Keratinocyte (primary cell): ENCODE results near the gene ASB4. TPM values are rescaled to one million over a fixed set of nuclear protein-coding genes. Genes with fewer than 3 reads are reported as not detected.

Experiments
- DNase-seq: peaks from one replicate; pipeline ENCODE4 v3.0.0-alpha.2; 2011; ENCODE audit warnings: low read depth, missing footprints, low spot score
- FAIRE-seq: peaks from 2 replicates; lab custom pipeline; 2011; peaks lifted over from hg19 to GRCh38; lab: Jason Lieb, UNC
- H2AFZ ChIP-seq: 2 replicates; pipeline ENCODE4 v1.6.0; 2012; ENCODE audit warnings: low read length, control low read depth, inconsistent platforms; ENCODE audit not compliant: control insufficient read depth
- H3K27ac ChIP-seq: 2 replicates; pipeline ENCODE4 v1.5.1; 2011; ENCODE audit warnings: low read length; ENCODE audit not compliant: control insufficient read depth, insufficient read depth
- H3K27me3 ChIP-seq: 3 replicates; pipeline ENCODE4 v1.6.0; 2011; ENCODE audit warnings: low read length; ENCODE audit not compliant: control insufficient read depth, insufficient read depth; ENCODE audit errors: extremely low read depth
- H3K36me3 ChIP-seq, 2 experiments: 2 replicates in 1 of 2; 3 replicates in 1 of 2; pipeline ENCODE4 v1.5.1; 2011; ENCODE audit warnings: low read length in 2 of 2, mild to moderate bottlenecking in 1 of 2; ENCODE audit not compliant: control insufficient read depth in 2 of 2, insufficient read depth in 2 of 2; ENCODE audit errors: extremely low read depth in 1 of 2
- H3K4me1 ChIP-seq: 3 replicates; pipeline ENCODE4 v1.5.1; 2011; ENCODE audit warnings: low read length; ENCODE audit not compliant: control insufficient read depth, insufficient read depth; ENCODE audit errors: extremely low read depth
- H3K4me2 ChIP-seq: 3 replicates; pipeline ENCODE4 v1.6.0; 2011; ENCODE audit warnings: low read depth, low read length; ENCODE audit not compliant: control insufficient read depth, insufficient read depth; ENCODE audit errors: extremely low read depth
- H3K4me3 ChIP-seq, 3 experiments: fragments of 200-600 bp in 1 of 3; sonication (generic) in 1 of 3; 2 replicates in 2 of 3; 3 replicates in 1 of 3; pipeline ENCODE4 v1.5.1; 2011 to 2016; ENCODE audit warnings: low read length in 3 of 3, mild to moderate bottlenecking in 3 of 3, control low read depth in 2 of 3, inconsistent platforms in 1 of 3, low read depth in 1 of 3, mixed read lengths in 1 of 3, mixed run types in 1 of 3, moderate library complexity in 1 of 3; ENCODE audit not compliant: control insufficient read depth in 2 of 3, insufficient read depth in 2 of 3; ENCODE audit errors: extremely low read depth in 1 of 3
- H3K79me2 ChIP-seq: 2 replicates; pipeline ENCODE4 v1.6.0; 2012; ENCODE audit warnings: low read length; ENCODE audit not compliant: control insufficient read depth, insufficient read depth
- H3K9ac ChIP-seq: 3 replicates; pipeline ENCODE4 v1.6.0; 2011; ENCODE audit warnings: low read length; ENCODE audit not compliant: control insufficient read depth, insufficient read depth; ENCODE audit errors: extremely low read depth
- H3K9me1 ChIP-seq: 3 replicates; pipeline ENCODE4 v1.6.0; 2011; ENCODE audit warnings: low read length; ENCODE audit not compliant: control insufficient read depth, insufficient read depth; ENCODE audit errors: extremely low read depth
- H3K9me3 ChIP-seq: 2 replicates; pipeline ENCODE4 v1.5.1; 2012; ENCODE audit warnings: low read depth, low read length; ENCODE audit not compliant: control insufficient read depth
- H4K20me1 ChIP-seq: 3 replicates; pipeline ENCODE4 v1.6.0; 2011; ENCODE audit warnings: low read length; ENCODE audit not compliant: control insufficient read depth, insufficient read depth; ENCODE audit errors: extremely low read depth
- CTCF ChIP-seq, 3 experiments: IDR thresholded peaks in 1 of 3; conservative IDR thresholded peaks in 1 of 3; optimal IDR thresholded peaks in 1 of 3; 2 replicates in 2 of 3; 3 replicates in 1 of 3; pipeline versions ENCODE3 to v1.5.1; 2011; ENCODE audit warnings: low read length in 3 of 3, mild to moderate bottlenecking in 3 of 3, moderate library complexity in 2 of 3, control low read depth in 1 of 3, inconsistent platforms in 1 of 3; ENCODE audit not compliant: insufficient read depth in 2 of 3; ENCODE audit errors: extremely low read depth in 1 of 3
- EZH2 ChIP-seq: IDR thresholded peaks from one replicate; pipeline ENCODE4 v1.6.1; 2012; ENCODE audit warnings: inconsistent platforms, mild to moderate bottlenecking, low read length, moderate library complexity
- dilution Hi-C: fragments of 300-500 bp; cut with MboI; formaldehyde crosslinking; loops from one replicate; pipeline ENCODE4 v1.7.0; 2020; ENCODE audit warnings: low sequenced_read_pairs; ENCODE audit not compliant: extremely low pct_ligation_motif_present
- polyA plus RNA-seq, 5 experiments: library from polyadenylated mRNA; depleted of rRNA in 3 of 5; stranded (reverse) in 3 of 5; stranded (forward) in 1 of 5; unstranded in 1 of 5; fragments of >200 nt; gene quantifications; 1 replicate in 1 of 5; 2 replicates in 3 of 5; 3 replicates in 1 of 5; pipeline versions ENCODE4 v1.2.1 to v1.2.3, GENCODE V29; 2011 to 2012; ENCODE audit warnings: missing spikeins in 2 of 5, low read depth in 1 of 5, low replicate concordance in 1 of 5

Gene ASB4
- polyA plus RNA-seq, 1 donor (not counting 4 experiments of a cell fraction or from before 2014, with no cell fraction given): not detected

GRCh38 chr7:95491201-95491600 is 5.5 kb downstream of the ASB4 start:
- no peak for FAIRE-seq
- Histone ChIP-seq H3K27me3 (no peaks in the 10 kb centered on the region), H4K20me1 (no peaks in the 10 kb centered on the region), H3K9me3 (no peaks in the 10 kb centered on the region), H3K9me1 (no peaks in the 10 kb centered on the region), H3K27ac (no peak overlapping the region), H3K4me3 (no peak overlapping the region), H2AFZ (no peak overlapping the region), H3K79me2 (no peaks in the 10 kb centered on the region), H3K4me2 (no peak overlapping the region), H3K36me3 (no peaks in the 10 kb centered on the region), H3K4me1 (peaks cover 17% of the 10 kb centered on the region), H3K9ac (no peak overlapping the region)
- no peak for DNase-seq
- dilution Hi-C loops: no loop called here
- no peak for TF ChIP-seq CTCF (optimal IDR thresholded peaks at IDR 0.05 in 1 of 3, IDR thresholded peaks at IDR 0.05 in 1 of 3, conservative IDR thresholded peaks at IDR 0.05 in 1 of 3; ENCODE audit: extremely low read depth in 1 of 3, insufficient read depth in 2 of 3, low read length in 3 of 3)
- no peak for TF ChIP-seq EZH2

- H2AFZ ChIP-seq: no peak overlapping the region
- no peak for TF ChIP-seq CTCF (optimal IDR thresholded peaks at IDR 0.05 in 1 of 3, IDR thresholded peaks at IDR 0.05 in 1 of 3, conservative IDR thresholded peaks at IDR 0.05 in 1 of 3; ENCODE audit: extremely low read depth in 1 of 3, insufficient read depth in 2 of 3, low read length in 3 of 3)
- no peak for TF ChIP-seq EZH2
- H3K9me1 ChIP-seq: no peaks in the 10 kb centered on the region
- H3K4me1 ChIP-seq: peaks cover 17% of the 10 kb centered on the region
- peak overlapping the region; percentile 39 for H3K4me2 ChIP-seq
- H3K27ac ChIP-seq: no peak overlapping the region
- no peaks in the 10 kb centered on the region for H4K20me1 ChIP-seq
- no peaks in the 10 kb centered on the region for H3K27me3 ChIP-seq
- peak; percentile 89 for FAIRE-seq
- DNase-seq: peak; percentile 98
- dilution Hi-C loops: no loop called here
- H3K9ac ChIP-seq: no peak overlapping the region
- H3K9me3 ChIP-seq: no peaks in the 10 kb centered on the region
- no peak overlapping the region for H3K4me3 ChIP-seq
- H3K36me3 ChIP-seq: no peaks in the 10 kb centered on the region
- H3K79me2 ChIP-seq: no peaks in the 10 kb centered on the region
Observed at GRCh38 chr7:95491634-95492314, 6.0 kb downstream of the ASB4 start.
